Measurements from ENCODE around the gene REG4. TPM values are rescaled to one million over a fixed set of nuclear protein-coding genes. Genes with fewer than 3 reads are reported as not detected.
A peak's percentile ranks its signal among the peaks of the same experiment; 100 is the strongest.

Gene REG4
- total and polyA plus RNA-seq, 2 of the 13 experiments (the other 11 are each of a cell fraction or from before 2014, with no cell fraction given) = not detected

- TF ChIP-seq IRX3 (CRISPR knock-in tag; IDR thresholded peaks at IDR 0.05; ENCODE audit: borderline replicate concordance, low read depth) (no peak), ZNF781 (CRISPR knock-in tag; IDR thresholded peaks at IDR 0.05; ENCODE audit: borderline replicate concordance, not compliant biosample characterization) (no peak), CC2D1A (CRISPR knock-in tag; IDR thresholded peaks at IDR 0.05) (no peak), MED1 (CRISPR knock-in tag; IDR thresholded peaks at IDR 0.05) (0 out of 2 replicates have a peak, but pooled peaks have one; percentile 45), ZNF687 (CRISPR knock-in tag; IDR thresholded peaks at IDR 0.05) (no peak), ZNF672 (CRISPR knock-in tag; IDR thresholded peaks at IDR 0.05) (no peak), GABPA (IDR thresholded peaks at IDR 0.05; ENCODE audit: low read depth, low read length) (no peak), GABPA (CRISPR knock-in tag; IDR thresholded peaks at IDR 0.05; ENCODE audit: low read depth) (peak; percentile 27; the same call in 1 of the 2 replicates), ZNF7 (CRISPR knock-in tag; IDR thresholded peaks at IDR 0.05) (no peak), FOXA3 (CRISPR knock-in tag; IDR thresholded peaks at IDR 0.05) (peak; percentile 80), SMARCC2 (IDR thresholded peaks at IDR 0.05) (no peak), KLF15 (CRISPR knock-in tag; IDR thresholded peaks at IDR 0.05; ENCODE audit: borderline replicate concordance) (no peak), ZNF234 (CRISPR knock-in tag; conservative IDR thresholded peaks at IDR 0.05) (no peak), CREBL2 (CRISPR knock-in tag; IDR thresholded peaks at IDR 0.05; ENCODE audit: borderline replicate concordance) (no peak), RXRA (CRISPR knock-in tag; IDR thresholded peaks at IDR 0.05) (no peak), NFAT5 (CRISPR knock-in tag; IDR thresholded peaks at IDR 0.05) (no peak), ZNF772 (CRISPR knock-in tag; IDR thresholded peaks at IDR 0.05) (no peak)
Observed at GRCh38 chr1:119816407-119816806, 5.1 kb upstream of the REG4 start (continued).

Measured in HepG2 (cell line).